NCI-H345 (cell line): ENCODE results near the gene AKAP6.

Source experiments
- DNase-seq: peaks from one replicate; lab custom pipeline; 2025; lab: John Stamatoyannopoulos, UW

Gene AKAP6

GRCh38 chr14:32625211-32625610 lies 296.1 kb downstream of the AKAP6 start:
- peak; percentile 7 for DNase-seq

- no peak for DNase-seq
Measured at GRCh38 chr14:32627545-32628298, 298.6 kb downstream of the AKAP6 start.

- DNase-seq = no peak
Measured at GRCh38 chr14:32629236-32629635, 300.1 kb downstream of the AKAP6 start.

- no peak for DNase-seq
Measured at GRCh38 chr14:32630701-32631100, 301.6 kb downstream of the AKAP6 start.

- no peak for DNase-seq
Measured at GRCh38 chr14:32633224-32633859, 304.2 kb downstream of the AKAP6 start.

- no peak for DNase-seq
Measured at GRCh38 chr14:32633930-32634329, 304.8 kb downstream of the AKAP6 start.

GRCh38 chr14:32635061-32635719 lies 306.1 kb downstream of the AKAP6 start:
- no peak for DNase-seq

GRCh38 chr14:32637582-32637981 lies 308.5 kb downstream of the AKAP6 start:
- DNase-seq = no peak

GRCh38 chr14:32639208-32639607 lies 310.1 kb downstream of the AKAP6 start:
- no peak for DNase-seq

- no peak for DNase-seq
Measured at GRCh38 chr14:32645551-32645950, 316.5 kb downstream of the AKAP6 start.

GRCh38 chr14:32648434-32648833 lies 319.3 kb downstream of the AKAP6 start:
- no peak for DNase-seq

GRCh38 chr14:32650030-32650429 lies 320.9 kb downstream of the AKAP6 start:
- no peak for DNase-seq

GRCh38 chr14:32650665-32651064 lies 321.6 kb downstream of the AKAP6 start:
- no peak for DNase-seq

- DNase-seq = no peak
Measured at GRCh38 chr14:32654106-32654505, 325.0 kb downstream of the AKAP6 start.

GRCh38 chr14:32656601-32657000 lies 327.5 kb downstream of the AKAP6 start:
- DNase-seq = no peak

GRCh38 chr14:32657081-32657480 lies 328.0 kb downstream of the AKAP6 start:
- DNase-seq = no peak

GRCh38 chr14:32661216-32661615 lies 332.1 kb downstream of the AKAP6 start:
- no peak for DNase-seq

- no peak for DNase-seq
Measured at GRCh38 chr14:32662211-32662610, 333.1 kb downstream of the AKAP6 start.

- DNase-seq = no peak
Measured at GRCh38 chr14:32666308-32666707, 337.2 kb downstream of the AKAP6 start.

- DNase-seq = no peak
Measured at GRCh38 chr14:32667287-32667686, 338.2 kb downstream of the AKAP6 start.

GRCh38 chr14:32667791-32668190 lies 338.7 kb downstream of the AKAP6 start:
- no peak for DNase-seq

GRCh38 chr14:32669391-32669790 lies 340.3 kb downstream of the AKAP6 start:
- no peak for DNase-seq

- no peak for DNase-seq
Measured at GRCh38 chr14:32675433-32675832, 346.3 kb downstream of the AKAP6 start.
